HEK293T (cell line): Measurements from ENCODE around the gene MAGEA9.
"Not testable (repeated sequence)": the region's sequence is repeated elsewhere in the genome, so short reads cannot be mapped to it uniquely, and the experiment has no call there.

Experiments used
- BHLHE40 ChIP-seq: fragments of 450-650 bp; IDR thresholded peaks from 2 replicates; pipeline ENCODE4 v1.6.1; 2016; ENCODE audit warnings: mild to moderate bottlenecking, moderate library complexity, borderline replicate concordance
- ELF4 ChIP-seq: fragments of 450-650 bp; IDR thresholded peaks from 2 replicates; pipeline ENCODE4 v1.6.1; 2017; ENCODE audit warnings: antibody characterized with exemption
- FOXA1 ChIP-seq: fragments of 450-650 bp; IDR thresholded peaks from 2 replicates; pipeline ENCODE4 v1.6.1; 2016; ENCODE audit warnings: mild to moderate bottlenecking
- FOXK2 ChIP-seq: fragments of 450-650 bp; IDR thresholded peaks from 2 replicates; pipeline ENCODE4 v1.6.1; 2016; ENCODE audit warnings: mild to moderate bottlenecking
- FOXM1 ChIP-seq: fragments of 450-650 bp; IDR thresholded peaks from 2 replicates; pipeline ENCODE4 v1.6.1; 2017; ENCODE audit warnings: mild to moderate bottlenecking, borderline replicate concordance
- L3MBTL2 ChIP-seq: fragments of 450-650 bp; conservative IDR thresholded peaks from 2 replicates; pipeline ENCODE4 v1.6.1; 2016; ENCODE audit warnings: mild to moderate bottlenecking
- LEF1 ChIP-seq: fragments of 450-650 bp; IDR thresholded peaks from 2 replicates; pipeline ENCODE4 v1.6.1; 2017; ENCODE audit warnings: mild to moderate bottlenecking, borderline replicate concordance
- NFRKB ChIP-seq: fragments of 450-650 bp; IDR thresholded peaks from 2 replicates; pipeline ENCODE4 v1.6.1; 2016; ENCODE audit warnings: mild to moderate bottlenecking, moderate library complexity
- SP1 ChIP-seq: fragments of 450-650 bp; IDR thresholded peaks from 2 replicates; pipeline ENCODE4 v1.6.1; 2017
- SUZ12 ChIP-seq: fragments of 450-650 bp; IDR thresholded peaks from 2 replicates; pipeline ENCODE4 v1.6.1; 2016; ENCODE audit warnings: mild to moderate bottlenecking
- ZNF384 ChIP-seq: fragments of 450-650 bp; IDR thresholded peaks from 2 replicates; pipeline ENCODE4 v1.6.1; 2016

GRCh38 chrX:149758715-149759078, 23.0 kb upstream of the MAGEA9 start:
- not testable (repeated sequence) for TF ChIP-seq SUZ12, FOXM1, SP1, FOXA1, BHLHE40, ELF4, FOXK2, NFRKB, L3MBTL2, ZNF384, LEF1
